MM.1S (cell line): Measurements from ENCODE around the gene FARS2.

Experiments
- EZH2phosphoT487 ChIP-seq: fragments of 300-600 bp; sonication (generic); IDR thresholded peaks from 2 replicates; pipeline ENCODE4 v1.6.1; 2018; ENCODE audit warnings: antibody characterized with exemption, low read length
- TF ChIP-seq, protein P1 (sequence below): fragments of 300-600 bp; sonication (generic); IDR thresholded peaks from 2 replicates; pipeline ENCODE4 v1.5.1; 2016; ENCODE audit warnings: antibody characterized with exemption, low read length, mixed read lengths

DNA sequence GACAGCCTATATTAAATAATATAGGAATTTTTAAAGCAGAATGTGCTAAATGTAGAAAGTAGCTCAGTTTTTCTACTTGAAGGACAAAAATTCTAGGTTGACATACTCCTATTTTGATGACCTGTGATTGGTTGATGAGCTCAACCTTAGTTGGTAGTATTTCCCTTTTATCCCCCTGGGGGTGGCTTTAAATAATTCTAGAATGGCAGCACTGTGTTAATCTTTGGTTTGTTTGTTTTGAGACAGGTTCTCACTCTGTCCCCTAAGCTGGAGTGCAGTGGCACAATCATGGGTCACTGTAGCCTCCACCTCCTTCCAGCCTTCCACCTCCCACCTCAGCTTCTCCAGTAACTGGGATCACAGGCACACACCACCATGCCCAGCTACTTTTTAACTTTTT, 29.2 kb downstream of the FARS2 start:
- TF ChIP-seq, protein P1, sequence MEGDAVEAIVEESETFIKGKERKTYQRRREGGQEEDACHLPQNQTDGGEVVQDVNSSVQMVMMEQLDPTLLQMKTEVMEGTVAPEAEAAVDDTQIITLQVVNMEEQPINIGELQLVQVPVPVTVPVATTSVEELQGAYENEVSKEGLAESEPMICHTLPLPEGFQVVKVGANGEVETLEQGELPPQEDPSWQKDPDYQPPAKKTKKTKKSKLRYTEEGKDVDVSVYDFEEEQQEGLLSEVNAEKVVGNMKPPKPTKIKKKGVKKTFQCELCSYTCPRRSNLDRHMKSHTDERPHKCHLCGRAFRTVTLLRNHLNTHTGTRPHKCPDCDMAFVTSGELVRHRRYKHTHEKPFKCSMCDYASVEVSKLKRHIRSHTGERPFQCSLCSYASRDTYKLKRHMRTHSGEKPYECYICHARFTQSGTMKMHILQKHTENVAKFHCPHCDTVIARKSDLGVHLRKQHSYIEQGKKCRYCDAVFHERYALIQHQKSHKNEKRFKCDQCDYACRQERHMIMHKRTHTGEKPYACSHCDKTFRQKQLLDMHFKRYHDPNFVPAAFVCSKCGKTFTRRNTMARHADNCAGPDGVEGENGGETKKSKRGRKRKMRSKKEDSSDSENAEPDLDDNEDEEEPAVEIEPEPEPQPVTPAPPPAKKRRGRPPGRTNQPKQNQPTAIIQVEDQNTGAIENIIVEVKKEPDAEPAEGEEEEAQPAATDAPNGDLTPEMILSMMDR: no peak
- no peak for TF ChIP-seq EZH2phosphoT487
